GM21717 (cell line): Measurements from ENCODE around the gene SNU13.
A peak's percentile ranks its signal among the peaks of the same experiment; 100 is the strongest.
"Not testable (repeated sequence)": the region's sequence is repeated elsewhere in the genome, so short reads cannot be mapped to it uniquely, and the experiment has no call there.

ENCODE experiments used
- ATAC-seq: cut with Tn5 transposase; IDR thresholded peaks from one replicate; pipeline ENCODE4 v1.9.1; 2021; ENCODE audit warnings: mild to moderate bottlenecking, moderate library complexity; ENCODE audit not compliant: unreplicated experiment

Gene SNU13

DNA sequence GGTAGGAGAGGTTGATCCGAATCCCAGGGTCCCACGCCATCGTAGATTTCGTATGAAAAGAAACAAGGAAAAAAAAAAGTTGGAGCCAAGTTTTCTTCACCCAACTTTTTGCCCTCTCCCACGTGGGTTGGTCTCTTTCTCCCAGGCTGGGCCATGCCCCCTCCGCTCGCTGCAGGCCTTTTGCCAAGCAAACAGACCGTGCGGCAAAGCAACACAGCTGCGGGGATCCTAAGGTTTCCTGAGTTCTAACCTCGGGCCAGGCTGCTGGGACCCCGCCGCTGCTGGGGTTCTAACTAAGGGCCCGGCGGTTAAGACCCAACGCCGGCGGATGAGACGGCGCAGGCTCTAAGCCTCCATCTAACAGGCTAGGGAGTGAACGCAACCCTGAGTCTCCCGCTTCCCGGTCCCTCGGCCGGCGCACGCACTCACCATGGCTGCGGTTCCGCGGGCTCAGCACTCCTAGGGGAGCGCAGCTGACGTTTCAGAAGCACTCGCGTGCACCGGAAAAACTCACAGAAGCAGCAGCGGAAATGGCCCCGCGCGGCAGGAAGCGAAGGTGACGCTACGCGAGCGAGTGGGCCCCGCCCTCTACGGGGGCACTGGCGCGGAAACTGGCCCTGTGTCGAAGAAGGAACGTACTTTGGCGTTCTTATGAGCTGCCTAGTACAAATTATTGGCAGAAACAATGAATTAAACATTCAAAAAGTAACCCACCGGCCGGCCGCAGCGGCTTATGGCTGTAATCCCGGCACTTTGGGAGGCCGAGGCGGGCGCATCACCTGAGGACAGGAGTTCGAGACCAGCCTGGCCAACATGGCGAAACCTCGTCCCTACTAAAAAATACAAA, at the start of gene SNU13:
TSS of gene SNU13 (minus strand) at position 503 of the 847 bp plus-strand sequence. CDS start at position 432, 71 bp downstream.
- ATAC-seq = peak; percentile 78

DNA sequence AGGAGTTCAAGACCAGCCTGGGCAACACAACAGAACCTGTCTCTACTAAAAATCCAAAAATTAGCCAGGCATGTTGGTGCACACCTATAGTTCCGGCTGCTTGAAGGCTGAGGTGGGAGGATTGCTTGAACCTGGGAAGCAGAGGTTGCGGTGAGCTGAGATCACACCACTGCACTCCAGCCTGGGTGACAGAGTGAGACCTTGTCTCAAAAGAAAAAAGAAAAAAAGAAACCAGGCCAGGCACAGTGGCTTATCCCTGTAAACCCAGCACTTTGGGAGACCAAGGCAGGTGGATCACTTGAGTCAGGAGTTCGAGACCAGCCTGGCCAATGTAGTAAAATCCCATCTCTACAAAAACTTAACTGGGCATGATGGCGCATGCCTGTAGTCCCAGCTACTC, 44.6 kb upstream of the SNU13 start:
- not testable (repeated sequence) for ATAC-seq

DNA sequence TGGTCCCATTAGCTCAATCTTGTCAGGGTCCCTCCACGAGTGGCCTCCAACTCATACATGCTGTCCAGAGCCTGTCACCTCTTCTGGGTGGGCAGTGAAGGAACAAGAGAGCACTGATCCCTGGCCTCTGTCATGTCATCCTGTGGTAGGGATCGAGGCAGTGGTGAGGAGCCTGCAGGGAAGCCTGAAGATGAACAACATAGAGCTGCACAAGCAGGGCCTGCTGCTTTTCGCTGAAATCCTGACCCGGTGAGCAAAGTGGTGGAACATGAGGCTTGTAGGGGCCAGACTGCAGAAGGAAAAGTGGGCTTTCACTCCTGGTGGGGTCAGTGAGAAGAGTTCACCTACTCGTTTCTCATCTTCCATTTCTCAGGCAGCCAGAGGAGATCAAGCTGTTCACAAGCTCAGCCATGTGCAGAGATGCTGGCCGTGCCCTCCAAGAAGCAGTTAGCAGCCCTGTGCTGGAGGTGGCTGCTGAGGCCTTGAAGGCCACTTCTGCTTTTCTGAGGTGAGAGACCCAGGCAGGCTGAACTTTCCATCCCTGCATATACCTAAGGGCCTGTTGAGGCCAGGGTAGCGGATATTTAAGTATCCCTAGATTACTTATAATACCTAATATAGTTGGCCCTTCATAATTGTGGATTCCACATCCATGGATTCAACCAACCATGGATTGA, 43.6 kb upstream of the SNU13 start:
- no peak for ATAC-seq

DNA sequence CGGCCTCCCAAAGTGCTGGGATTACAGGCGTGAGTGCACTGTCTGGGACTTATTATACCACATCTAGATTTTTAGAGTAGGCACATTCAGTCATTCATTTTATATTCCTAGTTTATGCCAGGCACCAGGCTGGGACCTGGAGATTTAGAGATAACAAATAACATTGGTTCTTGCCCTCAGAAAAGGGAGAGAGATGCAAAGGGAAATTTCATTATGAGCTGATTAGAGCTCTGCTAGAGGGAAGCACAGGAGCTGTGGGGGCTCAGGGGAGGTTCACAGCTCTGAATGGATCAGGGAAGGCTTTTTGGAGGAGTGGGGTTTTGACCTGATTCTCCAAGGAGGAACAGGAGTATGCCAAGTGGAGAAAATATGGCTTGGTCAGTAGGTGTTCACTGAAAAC, 42.9 kb upstream of the SNU13 start:
- ATAC-seq = no peak

DNA sequence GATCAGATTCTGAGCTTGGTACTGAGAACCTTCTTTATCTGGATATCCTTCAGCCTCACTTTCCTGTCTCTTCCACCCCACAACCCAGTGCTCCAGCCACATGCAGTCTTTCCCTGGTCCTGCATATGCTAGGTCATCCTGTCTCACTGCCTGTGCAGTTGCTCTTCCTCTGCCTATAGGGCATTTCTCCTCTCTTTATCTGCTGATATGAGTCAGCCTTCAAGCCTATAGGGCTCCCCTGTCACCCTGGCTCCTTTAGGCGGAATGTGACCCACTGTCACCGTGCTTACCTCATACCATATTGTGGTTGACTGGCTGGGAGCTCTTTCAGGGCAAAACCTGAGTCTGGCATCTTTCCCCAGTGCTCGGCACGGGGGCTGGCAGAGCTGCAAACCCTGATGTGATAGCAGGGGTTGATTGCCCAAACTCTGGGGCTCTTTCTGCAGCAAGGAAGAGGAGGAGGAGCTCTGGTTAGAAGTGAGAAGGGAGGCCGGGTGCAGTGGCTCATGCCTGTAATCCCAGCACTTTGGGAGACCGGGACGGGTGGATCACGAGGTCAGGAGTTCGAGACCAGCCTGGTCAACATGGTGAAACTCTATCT, 36.9 kb upstream of the SNU13 start:
- ATAC-seq = no peak

DNA sequence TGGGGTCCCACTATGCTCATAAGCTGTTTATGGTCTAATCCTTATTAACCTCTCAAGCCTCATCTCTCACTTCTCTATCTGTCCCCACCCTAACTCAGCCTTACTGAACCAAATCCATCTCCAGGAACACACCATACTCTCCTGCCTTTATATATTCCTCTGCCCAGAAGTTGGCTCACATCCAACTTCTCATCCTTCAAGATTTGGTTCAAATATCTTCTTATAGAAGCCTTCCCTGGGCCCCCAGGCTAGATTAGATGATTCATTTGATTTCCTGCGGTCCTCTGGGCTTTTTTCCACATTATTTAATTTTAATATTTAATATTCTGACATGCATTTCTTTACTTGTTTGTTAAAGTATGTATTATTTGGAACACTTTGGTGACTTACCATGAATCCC, 33.8 kb upstream of the SNU13 start:
- ATAC-seq = no peak

DNA sequence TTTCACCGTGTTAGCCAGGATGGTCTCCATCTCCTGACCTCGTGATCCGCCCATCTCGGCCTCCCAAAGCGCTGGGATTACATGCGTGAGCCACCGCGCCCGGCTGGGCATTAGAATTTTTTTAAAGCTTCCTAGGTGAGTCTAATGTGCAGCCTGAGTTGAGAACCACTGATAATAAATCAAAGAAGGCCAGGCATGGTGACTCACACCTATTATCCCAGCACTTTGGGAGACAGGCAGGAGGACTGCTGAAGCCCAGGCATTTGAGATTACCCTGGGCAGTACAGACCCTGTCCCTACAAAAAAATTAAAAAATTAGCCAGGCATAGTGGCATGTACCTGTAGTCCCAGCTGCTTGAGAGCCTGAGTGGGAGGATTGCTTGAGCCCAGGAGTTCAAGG, 24.3 kb upstream of the SNU13 start:
- ATAC-seq = no peak

DNA sequence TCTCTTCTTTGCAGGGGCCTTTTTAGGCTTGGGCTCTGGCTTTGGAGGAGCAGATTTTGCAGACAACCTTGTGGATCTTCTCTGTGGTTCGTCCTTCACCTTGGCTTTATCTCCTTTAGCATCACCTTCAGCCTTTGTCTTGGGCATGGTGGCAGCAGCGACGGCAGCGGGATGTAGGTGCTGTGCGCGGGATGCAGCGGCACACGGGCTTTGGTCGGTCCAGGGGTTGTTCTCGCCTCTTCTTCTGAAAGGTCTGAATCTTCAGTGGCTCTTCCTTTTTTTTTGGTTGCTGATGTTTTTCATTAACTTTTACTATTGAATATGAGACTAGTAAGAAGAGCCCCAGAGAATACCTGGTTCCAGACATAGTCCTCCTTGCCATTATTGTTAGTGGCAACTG, 20.7 kb upstream of the SNU13 start:
- no peak for ATAC-seq

DNA sequence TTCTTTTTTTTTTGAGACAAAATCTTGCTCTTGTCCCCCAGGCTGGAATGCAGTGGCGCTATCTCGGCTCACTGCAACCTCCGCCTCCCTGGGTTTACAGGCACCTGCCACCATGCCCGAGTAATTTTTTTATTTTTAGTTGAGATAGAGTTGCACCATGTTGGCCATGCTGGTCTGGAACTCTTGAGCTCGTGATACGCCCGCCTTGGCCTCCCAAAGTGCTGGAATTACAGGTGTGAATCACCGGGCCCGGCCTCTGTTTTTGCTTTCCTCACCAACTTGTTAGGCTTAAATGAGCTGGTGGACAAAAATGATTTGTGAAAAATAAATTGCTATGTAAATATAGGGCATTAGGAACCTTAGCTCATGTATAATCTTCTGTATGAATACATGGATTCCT, 14.1 kb upstream of the SNU13 start:
- no peak for ATAC-seq

DNA sequence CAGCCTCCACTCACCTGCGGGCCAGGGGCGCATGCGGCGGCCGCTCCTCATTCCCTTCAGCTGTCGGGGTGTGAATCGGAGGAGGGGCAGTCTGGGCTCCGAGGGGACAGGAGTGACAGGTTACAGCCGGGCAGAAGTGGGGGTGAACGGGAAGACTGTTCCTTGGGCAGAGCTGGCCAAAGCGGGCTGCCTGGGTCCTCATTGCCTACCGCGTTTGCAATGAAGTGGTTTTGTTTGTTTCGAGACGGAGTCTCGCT, 11.4 kb upstream of the SNU13 start:
- ATAC-seq = no peak

DNA sequence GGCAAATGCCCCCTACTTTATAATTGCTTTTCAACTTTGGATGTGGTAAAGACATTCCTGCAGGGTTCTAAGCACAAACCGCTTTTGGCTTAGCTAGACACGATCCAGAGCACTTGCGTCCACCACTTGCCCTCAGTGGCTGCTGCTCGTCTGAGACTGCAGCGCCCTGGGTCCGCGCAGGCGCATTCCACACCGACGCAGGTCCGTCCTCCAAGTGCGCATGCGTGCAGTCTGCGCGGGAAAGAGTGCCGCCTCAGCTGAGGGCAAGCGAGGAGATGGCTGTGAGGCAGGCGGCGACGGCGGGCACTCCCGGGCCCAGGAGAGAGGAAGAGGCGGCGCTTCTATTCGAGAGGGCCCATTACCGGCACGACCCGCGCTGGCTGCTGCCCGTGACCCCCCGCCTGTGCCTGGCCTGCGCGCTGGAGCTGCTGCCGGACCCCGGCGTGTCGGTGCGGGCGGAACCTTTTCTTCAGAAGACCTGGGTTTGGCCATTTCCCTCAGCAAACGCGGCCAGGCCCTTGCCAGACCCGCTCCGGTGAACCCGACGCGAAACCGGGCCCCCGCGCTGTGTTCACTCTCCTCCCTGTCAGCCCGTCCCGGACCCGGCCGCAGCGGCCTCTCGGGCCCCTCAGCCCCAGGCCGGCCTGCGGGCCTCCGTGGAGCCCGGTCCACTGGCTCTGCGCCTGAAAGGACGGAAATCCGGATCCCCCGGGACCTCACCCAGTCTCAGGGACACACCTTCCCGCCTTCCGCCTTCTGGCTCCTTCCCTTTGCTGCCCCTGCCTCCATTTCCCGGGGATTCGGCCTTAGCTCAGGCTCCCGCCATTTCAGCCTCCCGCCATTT, 10.8 kb upstream of the SNU13 start, which contains the start of gene MEI1:
TSS of gene MEI1 (plus strand) at position 240 of the 844 bp plus-strand sequence. CDS start at position 276, 36 bp downstream.
- ATAC-seq = no peak

DNA sequence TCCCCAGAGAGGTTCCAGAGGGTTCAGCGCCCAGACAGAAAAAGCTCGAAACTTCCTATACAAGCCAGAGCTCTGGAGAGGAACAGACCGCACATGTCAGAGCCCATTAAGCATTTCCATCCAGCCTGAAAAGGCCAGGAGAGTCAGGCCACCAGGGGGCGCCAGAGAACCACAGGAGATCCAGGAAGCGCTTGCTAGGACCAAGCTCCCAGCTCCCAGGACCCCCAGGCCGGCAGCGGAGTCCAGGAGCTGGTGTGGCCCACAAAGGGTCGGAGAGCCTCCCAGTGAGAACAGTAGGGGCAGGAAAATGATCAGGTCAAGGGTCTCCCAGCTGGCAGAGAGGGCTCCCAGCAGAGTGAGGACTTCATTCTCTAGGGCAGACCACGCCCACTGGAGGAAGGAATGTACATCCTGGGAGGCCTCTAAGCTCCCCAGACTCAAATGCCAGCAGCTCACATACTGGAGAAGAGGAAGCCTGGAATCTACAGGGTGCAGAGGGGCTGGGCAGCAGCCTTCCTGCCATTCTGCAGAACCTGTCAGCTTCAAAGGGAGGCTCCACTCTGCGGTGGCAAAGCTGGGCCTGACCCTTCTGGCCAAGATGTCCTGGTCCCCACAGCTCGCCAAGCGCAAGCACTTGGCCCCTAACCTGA, 8.6 kb upstream of the SNU13 start:
- ATAC-seq = no peak

DNA sequence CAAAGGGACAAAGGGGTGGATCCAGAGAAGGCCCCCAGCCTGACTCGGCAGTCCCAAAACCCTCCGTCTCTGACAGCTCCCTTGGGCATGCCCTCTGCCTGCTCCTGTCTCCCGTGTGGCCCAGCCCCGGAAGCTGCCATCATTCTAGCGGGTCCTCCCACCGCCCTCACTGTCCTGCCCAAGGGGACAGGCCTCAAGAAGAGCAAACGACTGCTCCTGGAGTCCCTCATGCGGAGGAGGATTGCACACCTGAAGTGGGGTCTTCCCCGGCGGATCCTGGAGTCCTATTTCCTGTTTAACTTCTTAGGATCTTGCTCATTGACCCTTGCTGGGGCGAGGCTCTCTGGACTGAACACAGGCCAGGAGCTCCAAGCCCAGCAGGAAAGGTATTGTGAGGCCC, 8.0 kb upstream of the SNU13 start:
- ATAC-seq = no peak

DNA sequence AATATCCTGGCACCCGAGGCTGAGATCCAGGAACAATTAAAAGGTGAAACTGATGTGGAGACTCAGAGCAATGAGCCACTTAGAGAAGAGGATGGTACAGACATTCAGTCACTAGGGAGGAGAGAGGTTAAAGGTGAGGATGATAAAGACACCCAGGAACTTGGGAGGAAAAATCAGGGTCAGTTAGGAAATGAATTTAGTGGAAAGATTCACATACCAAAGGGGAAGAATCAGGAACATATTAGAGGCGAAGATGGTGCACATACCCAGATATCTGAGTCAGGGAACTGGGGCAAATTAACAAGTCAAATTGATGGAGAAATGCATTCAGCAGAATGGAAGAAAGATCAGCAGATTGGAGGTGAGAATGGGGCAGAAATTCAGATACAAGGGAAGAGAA, 6.5 kb upstream of the SNU13 start:
- no peak for ATAC-seq

DNA sequence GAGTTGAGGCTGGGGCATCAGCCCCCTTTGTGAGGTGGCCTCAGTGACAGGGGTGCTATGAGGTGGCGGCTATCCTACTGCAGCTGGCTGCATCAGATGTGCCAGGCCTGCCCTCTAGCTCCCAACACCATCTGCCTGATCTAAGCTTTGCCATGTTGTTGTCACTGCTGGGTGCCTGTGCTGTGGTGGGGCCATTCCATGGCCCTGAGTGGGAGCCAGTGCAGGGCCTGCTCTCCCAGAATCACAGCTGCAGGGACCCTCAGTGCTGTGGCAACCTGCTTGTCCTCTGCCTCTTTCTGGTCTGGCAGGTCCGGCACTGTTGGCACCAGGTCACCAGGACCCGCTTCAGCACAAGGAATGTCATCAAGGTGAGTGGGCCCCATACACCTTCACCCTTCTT, 1.8 kb upstream of the SNU13 start:
- no peak for ATAC-seq

DNA sequence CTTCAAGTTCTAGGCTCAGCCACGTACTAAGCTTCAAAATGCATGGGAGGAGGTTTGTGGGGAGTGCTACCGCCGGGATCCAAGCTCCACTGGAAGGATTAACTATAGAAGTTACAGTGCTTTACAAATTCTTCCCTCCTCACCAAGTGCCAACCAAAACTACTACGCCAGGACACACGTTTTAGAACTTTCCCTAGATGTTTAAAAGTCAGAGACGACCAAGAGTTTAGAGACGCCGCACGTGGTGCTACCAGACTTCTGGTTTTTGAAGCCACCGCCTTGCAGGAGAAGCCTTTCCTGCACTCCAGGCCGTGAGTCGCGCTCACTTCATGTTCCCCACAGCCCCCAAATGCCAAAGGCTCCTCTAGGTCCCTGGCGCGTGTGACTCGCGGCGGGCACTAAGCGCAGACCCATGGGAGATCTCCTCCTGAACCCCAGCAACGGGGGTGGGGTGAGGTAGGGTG, 734 bp downstream of the SNU13 start:
- ATAC-seq = no peak

DNA sequence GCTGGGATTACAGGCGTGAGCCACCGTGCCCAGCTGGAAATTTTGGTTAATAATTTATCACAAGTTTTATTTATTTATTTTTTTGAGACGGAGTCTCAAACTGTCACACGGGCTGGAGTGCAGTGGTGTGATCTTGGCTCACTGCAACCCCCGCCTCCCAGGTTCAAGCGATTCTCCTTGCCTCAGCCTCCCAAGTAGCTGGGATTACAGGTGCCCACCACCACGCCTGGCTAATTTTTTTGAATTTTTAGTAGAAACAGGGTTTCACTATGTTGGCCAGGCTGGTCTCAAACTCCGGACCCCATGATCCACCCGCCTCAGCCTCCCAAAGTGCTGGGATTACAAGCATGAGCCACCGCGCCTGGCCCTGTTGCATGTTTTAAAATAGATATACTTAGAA, 1.8 kb downstream of the SNU13 start:
- not testable (repeated sequence) for ATAC-seq

DNA sequence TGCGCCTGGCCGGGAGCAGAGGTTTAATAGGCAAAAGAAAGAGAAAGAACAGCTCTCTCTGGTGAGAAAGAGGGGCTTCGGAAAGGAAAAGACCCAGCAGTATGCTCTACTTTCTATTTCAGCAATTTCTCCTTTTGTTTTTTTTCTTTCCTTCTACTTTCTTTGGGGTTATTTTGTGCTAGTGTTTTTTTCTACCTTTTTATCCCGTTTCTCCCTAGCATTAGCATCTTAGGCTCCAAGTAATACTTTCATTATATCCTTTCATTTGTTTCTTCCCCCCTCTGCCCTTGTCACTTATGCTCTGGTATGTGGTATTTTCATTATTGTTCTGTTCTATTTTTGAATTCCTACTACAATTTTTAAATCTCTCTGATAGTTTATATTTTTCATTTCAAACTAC, 4.5 kb downstream of the SNU13 start:
- ATAC-seq = no peak

DNA sequence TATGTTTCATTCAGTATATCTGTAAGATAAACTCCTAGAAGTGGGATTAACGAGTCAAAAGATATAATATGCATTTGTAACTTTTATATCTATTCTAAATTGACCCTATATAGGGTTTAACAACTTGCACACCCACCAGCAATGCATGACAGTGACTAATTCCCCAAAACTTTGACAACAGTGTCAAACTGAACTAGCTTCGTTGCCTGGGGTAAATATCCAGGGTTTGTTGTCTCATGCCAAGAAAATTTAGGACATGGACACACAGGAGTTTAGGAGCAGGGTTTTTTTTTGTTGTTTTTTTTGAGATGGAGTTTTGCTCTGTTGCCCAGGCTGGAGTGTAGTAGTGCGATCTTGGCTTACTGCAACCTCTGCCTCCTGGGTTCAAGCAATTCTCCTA, 5.1 kb downstream of the SNU13 start:
- ATAC-seq = no peak

DNA sequence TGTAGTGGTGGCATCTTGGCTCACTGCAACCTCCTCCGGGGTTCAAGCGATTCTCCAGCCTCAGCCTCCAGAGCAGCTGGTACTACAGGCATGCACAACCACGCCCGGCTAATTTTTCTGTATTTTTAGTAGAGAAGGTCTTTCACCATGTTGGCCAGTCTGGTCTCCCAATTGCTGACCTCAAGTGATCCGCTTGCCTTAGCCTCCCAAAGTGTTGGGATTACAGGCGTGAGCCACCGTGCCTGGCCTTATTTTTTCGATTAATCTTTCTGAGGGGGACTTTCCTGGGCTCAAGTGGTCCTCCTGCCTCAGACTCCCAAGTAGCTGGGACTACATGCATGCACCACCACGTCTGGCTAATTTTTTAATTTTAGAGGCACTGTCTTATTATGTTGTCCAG, 5.6 kb downstream of the SNU13 start:
- ATAC-seq = no peak
